Peyer's patch (tissue), 4 donors: ENCODE data around the gene MYH3. TPM values are rescaled to one million over a fixed set of nuclear protein-coding genes. Genes with fewer than 3 reads are reported as not detected.

Experiments used
- DNase-seq, 3 donors: peaks; one replicate each; pipeline ENCODE4 v3.0.0-alpha.2; 2017 to 2019
- H3K27ac ChIP-seq, 4 donors: fragments of 200-600 bp; sonication (generic); one replicate each; pipeline ENCODE4 v1.5.1; 2016 to 2019
- H3K27me3 ChIP-seq, 2 donors: fragments of 200-600 bp; sonication (generic); one replicate each; pipeline ENCODE4 v1.5.1; 2019
- H3K36me3 ChIP-seq, 3 donors: fragments of 200-600 bp; sonication (generic); one replicate each; pipeline ENCODE4 v1.5.1; 2016 to 2019
- H3K4me1 ChIP-seq, 4 donors: fragments of 200-600 bp; sonication (generic); one replicate each; pipeline ENCODE4 v1.5.1; 2016 to 2019
- H3K4me3 ChIP-seq, 4 donors: fragments of 200-600 bp; sonication (generic); 1 replicate in 3 of 4; 2 replicates in 1 of 4; pipeline ENCODE4 v1.5.1; 2016 to 2019; ENCODE audit warnings: mild to moderate bottlenecking in 1 of 4
- H3K9me3 ChIP-seq, 4 donors: fragments of 200-600 bp; sonication (generic); one replicate each; pipeline ENCODE4 v1.5.1; 2016 to 2019; ENCODE audit warnings: mild to moderate bottlenecking in 1 of 4
- POLR2A ChIP-seq, 2 donors: fragments of 450-650 bp; IDR thresholded peaks; one replicate each; pipeline ENCODE4 v1.5.1; 2017; ENCODE audit warnings: antibody characterized with exemption in 2 of 2, mild to moderate bottlenecking in 2 of 2, moderate library complexity in 2 of 2
- total RNA-seq, 4 donors: library from RNA; depleted of rRNA; stranded (reverse); fragments of >200 nt; gene quantifications; one replicate each; pipeline ENCODE4 v1.1.0, GENCODE V29; 2016
- TF ChIP-seq, protein P1 (sequence below), 6 experiments: fragments of 450-650 bp in 4 of 6; fragments of 200-600 bp in 2 of 6; sonication (generic) in 1 of 6; IDR thresholded peaks; one replicate each; pipeline ENCODE4 v1.5.1; 2017 to 2019; ENCODE audit warnings: antibody characterized with exemption in 6 of 6, mild to moderate bottlenecking in 3 of 6, moderate library complexity in 1 of 6

The MYH3 gene
- total RNA-seq, 4 donors from 2014 or later, result 3.7 to 32.2 (median 8.4) TPM

DNA sequence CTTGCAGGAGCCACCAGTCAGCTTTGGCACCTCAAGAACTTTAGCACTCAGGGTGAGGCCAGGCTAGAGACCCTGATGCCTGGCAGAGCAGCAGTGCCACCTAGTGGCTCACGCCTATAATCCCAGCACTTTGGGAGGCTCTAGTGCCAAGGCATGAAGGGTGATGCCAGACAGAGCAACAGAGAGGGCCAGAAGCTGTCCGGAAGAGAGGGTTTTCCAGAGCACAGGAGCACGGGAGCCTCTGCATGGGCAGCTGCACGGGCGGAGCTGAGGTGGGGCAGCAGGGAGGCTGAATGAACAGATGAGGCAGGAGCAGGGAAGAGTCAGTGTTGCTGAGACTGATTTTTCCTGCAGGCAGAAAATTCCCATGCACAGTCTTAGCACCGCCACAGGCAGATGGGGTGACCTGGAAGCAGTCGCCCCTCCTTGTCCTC lies 38.9 kb downstream of the MYH3 start:
- DNase-seq, result peak; percentile 20 to 77 (median 75)
- Histone ChIP-seq H3K27ac (no peak overlapping the region), H3K9me3 (no peaks in the 10 kb centered on the region), H3K27me3 (no peaks in the 10 kb centered on the region), H3K4me1 (no peaks in the 10 kb centered on the region), H3K36me3 (no peaks in the 10 kb centered on the region), H3K4me3 (no peak overlapping the region)
- TF ChIP-seq, protein P1, sequence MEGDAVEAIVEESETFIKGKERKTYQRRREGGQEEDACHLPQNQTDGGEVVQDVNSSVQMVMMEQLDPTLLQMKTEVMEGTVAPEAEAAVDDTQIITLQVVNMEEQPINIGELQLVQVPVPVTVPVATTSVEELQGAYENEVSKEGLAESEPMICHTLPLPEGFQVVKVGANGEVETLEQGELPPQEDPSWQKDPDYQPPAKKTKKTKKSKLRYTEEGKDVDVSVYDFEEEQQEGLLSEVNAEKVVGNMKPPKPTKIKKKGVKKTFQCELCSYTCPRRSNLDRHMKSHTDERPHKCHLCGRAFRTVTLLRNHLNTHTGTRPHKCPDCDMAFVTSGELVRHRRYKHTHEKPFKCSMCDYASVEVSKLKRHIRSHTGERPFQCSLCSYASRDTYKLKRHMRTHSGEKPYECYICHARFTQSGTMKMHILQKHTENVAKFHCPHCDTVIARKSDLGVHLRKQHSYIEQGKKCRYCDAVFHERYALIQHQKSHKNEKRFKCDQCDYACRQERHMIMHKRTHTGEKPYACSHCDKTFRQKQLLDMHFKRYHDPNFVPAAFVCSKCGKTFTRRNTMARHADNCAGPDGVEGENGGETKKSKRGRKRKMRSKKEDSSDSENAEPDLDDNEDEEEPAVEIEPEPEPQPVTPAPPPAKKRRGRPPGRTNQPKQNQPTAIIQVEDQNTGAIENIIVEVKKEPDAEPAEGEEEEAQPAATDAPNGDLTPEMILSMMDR (IDR thresholded peaks at IDR 0.05), result peak; percentile 20 to 78 (median 74)
- TF ChIP-seq POLR2A (IDR thresholded peaks at IDR 0.05), result no peak

DNA sequence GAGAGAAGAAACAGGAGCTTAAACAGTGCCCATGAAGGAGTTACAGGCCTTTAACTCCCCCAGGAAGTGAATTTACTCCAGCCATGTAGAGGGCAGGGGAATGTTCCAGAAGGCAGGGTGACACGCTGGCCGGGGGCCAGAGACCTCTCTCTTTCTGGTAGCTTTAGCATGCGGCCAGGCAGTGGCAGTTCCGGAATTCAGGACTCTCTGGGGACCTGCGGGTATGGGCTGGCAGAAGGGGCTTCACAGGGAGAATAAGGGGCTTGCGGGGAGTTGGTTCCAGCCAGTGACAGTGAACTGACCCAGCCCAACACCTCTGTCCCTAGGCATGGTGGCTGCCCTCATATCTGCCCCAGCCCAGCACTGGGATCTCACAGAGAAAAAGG lies 40.0 kb downstream of the MYH3 start:
- no peak overlapping the region for H3K27ac ChIP-seq
- no peaks in the 10 kb centered on the region for H3K36me3 ChIP-seq
- DNase-seq, result no peak
- H3K27me3 ChIP-seq, result no peaks in the 10 kb centered on the region
- H3K4me1 ChIP-seq, result no peaks in the 10 kb centered on the region
- H3K9me3 ChIP-seq, result no peaks in the 10 kb centered on the region
- H3K4me3 ChIP-seq, result no peak overlapping the region
- TF ChIP-seq POLR2A (IDR thresholded peaks at IDR 0.05), result no peak
- TF ChIP-seq, protein P1 (IDR thresholded peaks at IDR 0.05), result no peak

DNA sequence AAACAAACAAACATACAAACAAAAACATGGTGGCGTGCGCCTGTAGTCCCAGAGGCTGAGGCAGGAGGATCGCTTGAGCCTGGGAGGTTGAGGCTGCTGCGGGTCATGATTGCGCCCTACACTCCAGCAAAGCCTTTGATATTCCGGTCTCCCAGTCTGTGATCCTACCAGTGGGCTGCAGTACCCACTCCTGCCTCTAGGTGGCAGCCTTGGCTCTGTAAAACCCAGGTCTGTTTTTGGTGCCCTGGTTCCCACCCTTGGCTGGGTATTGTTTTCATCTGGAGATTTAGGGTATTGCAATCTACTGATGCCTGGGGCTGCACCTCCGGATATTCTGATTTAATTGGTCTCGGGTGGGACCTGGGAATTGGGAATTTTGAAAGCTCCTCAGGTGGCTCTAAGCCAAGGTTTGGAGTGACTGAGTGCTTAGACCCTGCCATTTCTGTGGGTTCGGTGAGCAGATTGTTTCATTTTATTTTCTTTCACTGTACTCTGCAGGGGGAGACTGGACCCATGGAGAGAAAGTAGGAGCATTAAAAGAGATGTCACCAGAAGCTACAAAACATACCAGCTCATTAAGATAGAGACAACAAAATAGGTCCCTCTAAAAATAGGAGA lies 40.5 kb downstream of the MYH3 start:
- TF ChIP-seq POLR2A (IDR thresholded peaks at IDR 0.05), result no peak
- TF ChIP-seq, protein P1 (IDR thresholded peaks at IDR 0.05), result peak; percentile 78 to 99 (median 85)
- H3K36me3 ChIP-seq, result no peaks in the 10 kb centered on the region
- no peaks in the 10 kb centered on the region for H3K9me3 ChIP-seq
- H3K4me1 ChIP-seq, result no peaks in the 10 kb centered on the region
- no peak overlapping the region for H3K4me3 ChIP-seq
- peak; percentile 62 to 87 (median 78) for DNase-seq
- H3K27ac ChIP-seq, result no peak overlapping the region
- no peaks in the 10 kb centered on the region for H3K27me3 ChIP-seq

DNA sequence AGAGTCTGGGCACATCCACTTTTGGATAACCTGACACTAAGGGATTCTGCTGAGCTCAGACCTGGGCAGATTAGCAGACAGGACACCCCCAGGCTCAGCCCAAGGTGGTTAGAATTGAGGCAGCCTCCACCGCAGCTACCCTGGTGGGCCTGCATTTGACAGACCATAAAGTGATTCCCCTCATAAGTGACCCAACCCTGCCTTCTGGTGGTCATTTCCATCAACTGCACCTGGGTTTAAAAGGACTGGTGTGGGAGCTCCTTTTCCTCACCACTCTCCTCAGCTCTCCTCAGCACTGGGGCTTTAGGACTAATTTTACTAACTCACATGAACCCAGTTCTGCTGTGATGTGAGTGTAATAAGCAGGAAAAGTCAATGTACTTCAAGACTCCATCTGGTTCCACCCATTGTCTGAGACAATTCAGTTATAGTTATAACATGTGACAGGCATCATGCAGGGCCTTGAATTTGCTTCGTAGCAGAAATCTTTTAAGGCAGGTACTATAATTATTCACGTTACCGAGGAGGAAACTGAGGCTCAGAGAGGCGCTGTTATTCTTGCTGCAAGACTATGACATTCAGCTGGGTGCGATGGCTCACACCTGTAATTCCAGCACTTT lies 42.5 kb downstream of the MYH3 start:
- no peak for TF ChIP-seq POLR2A (IDR thresholded peaks at IDR 0.05)
- TF ChIP-seq, protein P1 (IDR thresholded peaks at IDR 0.05), result peak; percentile 30 to 68 (median 62)
- Histone ChIP-seq H3K27ac (no peak overlapping the region), H3K4me3 (no peak overlapping the region), H3K27me3 (no peaks in the 10 kb centered on the region), H3K4me1 (no peaks in the 10 kb centered on the region), H3K36me3 (no peaks in the 10 kb centered on the region), H3K9me3 (no peaks in the 10 kb centered on the region)
- DNase-seq, result peak in 2 of 3 donors; percentile 20 to 63

DNA sequence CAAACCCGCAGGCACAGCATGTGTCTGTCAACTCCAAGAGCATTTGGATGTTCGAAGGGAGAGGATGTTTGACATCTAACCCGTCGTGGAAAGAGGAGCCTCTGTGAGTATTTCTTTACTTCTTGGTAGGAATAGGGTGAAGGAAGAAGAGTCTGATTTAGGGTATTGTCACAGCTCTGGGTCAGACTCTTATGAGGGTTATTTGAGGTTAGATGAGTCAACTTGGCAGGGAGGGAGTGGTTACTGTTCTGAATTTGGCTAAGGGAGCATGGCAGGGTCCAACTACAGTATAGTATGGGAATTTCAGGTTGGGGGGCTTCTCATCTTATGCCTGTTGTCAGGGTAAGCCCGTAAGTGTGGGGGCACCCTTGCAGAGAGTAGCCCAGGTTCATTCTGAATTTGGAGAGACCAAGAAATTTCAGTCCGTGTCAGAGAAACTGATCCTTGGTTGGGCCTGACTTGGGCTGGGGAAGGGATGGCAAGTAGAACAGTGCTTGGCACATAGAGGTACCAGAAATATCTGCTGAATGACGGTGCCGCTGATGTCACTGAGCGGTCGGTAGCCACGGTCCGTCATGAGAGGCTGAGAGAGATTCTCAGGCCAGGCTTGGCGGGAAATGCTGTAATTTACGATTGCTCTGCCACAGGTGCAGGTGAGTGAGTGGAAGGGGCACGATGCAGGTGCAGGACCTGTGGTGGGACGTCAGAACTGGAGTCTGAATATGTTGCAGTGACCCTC lies 43.2 kb downstream of the MYH3 start:
- TF ChIP-seq POLR2A (IDR thresholded peaks at IDR 0.05), result no peak
- TF ChIP-seq, protein P1 (IDR thresholded peaks at IDR 0.05), result no peak
- no peak overlapping the region for H3K27ac ChIP-seq

More for the DNA sequence above, 43.2 kb downstream of the MYH3 start:
- Histone ChIP-seq H3K27me3 (no peaks in the 10 kb centered on the region), H3K9me3 (no peaks in the 10 kb centered on the region), H3K4me3 (no peak overlapping the region), H3K4me1 (no peaks in the 10 kb centered on the region), H3K36me3 (no peaks in the 10 kb centered on the region)
- no peak for DNase-seq
